PFSK-1 (cell line): ENCODE data around the gene LIPE.

Experiments
- POLR2AphosphoS5 ChIP-seq: IDR thresholded peaks from 2 replicates; pipeline ENCODE4 v1.6.1; 2012; ENCODE audit warnings: low read depth, mild to moderate bottlenecking, control low read depth, low read length, moderate library complexity
- SIN3A ChIP-seq: IDR thresholded peaks from 2 replicates; pipeline ENCODE4 v1.6.1; 2012; ENCODE audit warnings: mild to moderate bottlenecking, low read length, moderate library complexity, borderline replicate concordance; ENCODE audit not compliant: insufficient read depth
- TAF1 ChIP-seq: IDR thresholded peaks from 2 replicates; pipeline ENCODE4 v1.6.1; 2012; ENCODE audit warnings: low read length, control low read depth, borderline replicate concordance; ENCODE audit not compliant: insufficient read depth
- TF ChIP-seq, protein P1 (sequence below), 2 experiments: IDR thresholded peaks; 2 replicates each; pipeline versions ENCODE4 v1.6.1 to v1.8.0; 2011 to 2012; ENCODE audit warnings: low read depth in 2 of 2, low read length in 2 of 2, control low read depth in 1 of 2, inconsistent platforms in 1 of 2, mild to moderate bottlenecking in 1 of 2, moderate library complexity in 1 of 2; ENCODE audit not compliant: insufficient read depth in 1 of 2

DNA sequence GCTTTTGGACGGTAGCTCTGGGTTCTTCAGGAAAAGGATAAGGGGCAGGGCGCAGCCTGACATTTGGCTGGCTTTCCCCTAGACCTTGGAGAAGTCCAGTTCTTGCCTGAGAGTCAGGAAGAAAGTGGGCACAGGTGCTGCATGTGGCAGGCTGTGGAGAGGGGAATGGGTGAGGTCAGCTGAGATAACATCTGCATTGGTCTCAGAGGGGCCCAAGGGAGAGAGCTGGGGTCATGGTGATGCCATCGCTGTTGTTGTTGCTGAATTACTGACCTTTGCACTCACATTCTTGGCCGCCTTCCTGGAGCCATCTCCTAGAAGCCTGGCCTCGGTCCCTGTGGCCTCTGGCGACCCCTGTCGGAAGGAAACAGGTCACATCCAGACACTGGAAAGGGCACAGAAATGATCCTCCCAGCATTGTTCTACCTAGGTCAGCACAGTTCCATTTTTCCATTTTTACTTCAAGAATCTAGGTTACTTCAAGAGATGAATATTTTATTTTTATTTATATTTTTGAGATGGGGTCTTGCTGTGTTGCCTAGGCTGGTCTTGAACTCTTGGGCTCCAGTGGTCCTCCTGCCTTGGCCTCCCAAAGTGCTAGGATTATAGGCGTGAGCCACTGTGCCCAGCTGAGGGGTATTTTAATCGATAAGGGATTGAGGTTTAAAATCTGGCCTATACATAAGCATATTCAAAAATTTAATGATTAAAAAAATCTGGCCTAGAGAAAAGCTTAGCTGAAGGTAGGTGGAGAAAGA lies 6.5 kb upstream of the LIPE start:
- TF ChIP-seq POLR2AphosphoS5 (no peak), TAF1 (no peak), SIN3A (no peak)
- TF ChIP-seq, protein P1, sequence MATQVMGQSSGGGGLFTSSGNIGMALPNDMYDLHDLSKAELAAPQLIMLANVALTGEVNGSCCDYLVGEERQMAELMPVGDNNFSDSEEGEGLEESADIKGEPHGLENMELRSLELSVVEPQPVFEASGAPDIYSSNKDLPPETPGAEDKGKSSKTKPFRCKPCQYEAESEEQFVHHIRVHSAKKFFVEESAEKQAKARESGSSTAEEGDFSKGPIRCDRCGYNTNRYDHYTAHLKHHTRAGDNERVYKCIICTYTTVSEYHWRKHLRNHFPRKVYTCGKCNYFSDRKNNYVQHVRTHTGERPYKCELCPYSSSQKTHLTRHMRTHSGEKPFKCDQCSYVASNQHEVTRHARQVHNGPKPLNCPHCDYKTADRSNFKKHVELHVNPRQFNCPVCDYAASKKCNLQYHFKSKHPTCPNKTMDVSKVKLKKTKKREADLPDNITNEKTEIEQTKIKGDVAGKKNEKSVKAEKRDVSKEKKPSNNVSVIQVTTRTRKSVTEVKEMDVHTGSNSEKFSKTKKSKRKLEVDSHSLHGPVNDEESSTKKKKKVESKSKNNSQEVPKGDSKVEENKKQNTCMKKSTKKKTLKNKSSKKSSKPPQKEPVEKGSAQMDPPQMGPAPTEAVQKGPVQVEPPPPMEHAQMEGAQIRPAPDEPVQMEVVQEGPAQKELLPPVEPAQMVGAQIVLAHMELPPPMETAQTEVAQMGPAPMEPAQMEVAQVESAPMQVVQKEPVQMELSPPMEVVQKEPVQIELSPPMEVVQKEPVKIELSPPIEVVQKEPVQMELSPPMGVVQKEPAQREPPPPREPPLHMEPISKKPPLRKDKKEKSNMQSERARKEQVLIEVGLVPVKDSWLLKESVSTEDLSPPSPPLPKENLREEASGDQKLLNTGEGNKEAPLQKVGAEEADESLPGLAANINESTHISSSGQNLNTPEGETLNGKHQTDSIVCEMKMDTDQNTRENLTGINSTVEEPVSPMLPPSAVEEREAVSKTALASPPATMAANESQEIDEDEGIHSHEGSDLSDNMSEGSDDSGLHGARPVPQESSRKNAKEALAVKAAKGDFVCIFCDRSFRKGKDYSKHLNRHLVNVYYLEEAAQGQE (IDR thresholded peaks at IDR 0.05; ENCODE audit: insufficient read depth in 1 of 2, low read depth in 2 of 2, low read length in 2 of 2) = 0 out of 4 replicates have a peak, but pooled peaks of 1 of the 2 experiments have one; percentile 5
